GOT3 (cell line): ENCODE data around the gene CD200R1.

ENCODE experiments used
- DNase-seq: peaks from one replicate; lab custom pipeline; 2025; ENCODE audit warnings: mixed read lengths; lab: John Stamatoyannopoulos, UW

Gene CD200R1

DNA sequence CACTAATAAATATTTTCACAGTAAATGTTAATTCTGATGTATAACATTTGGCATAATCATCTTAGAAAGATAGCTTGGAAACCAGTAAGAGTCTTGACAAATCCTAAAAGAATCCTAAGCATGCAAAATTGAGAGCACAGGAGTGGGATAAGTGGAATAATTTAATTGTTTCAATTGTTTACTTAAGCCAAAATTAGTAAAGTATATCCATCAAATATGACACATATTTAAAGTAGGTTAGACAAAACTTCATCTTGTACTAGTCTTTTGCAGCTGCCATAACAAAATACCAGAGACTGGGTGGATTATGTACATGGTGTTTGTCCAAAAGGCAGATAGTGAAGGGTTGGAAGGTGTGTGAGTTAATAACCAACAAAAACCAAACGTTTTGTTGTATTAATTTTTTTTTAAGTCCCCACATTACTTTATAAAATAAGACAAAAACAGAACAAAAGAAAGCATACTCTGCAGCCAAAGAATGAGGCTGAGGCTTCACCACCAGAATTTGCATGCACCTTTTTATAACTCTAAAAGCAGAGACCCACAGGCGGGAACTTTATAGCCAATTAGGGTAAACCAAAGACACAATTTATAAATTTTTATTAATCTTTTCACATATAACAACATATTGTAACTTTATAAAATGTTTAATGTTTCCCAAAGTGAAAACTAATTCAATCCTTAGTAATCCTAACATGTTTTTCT, 86.4 kb downstream of the CD200R1 start:
- DNase-seq = no peak

DNA sequence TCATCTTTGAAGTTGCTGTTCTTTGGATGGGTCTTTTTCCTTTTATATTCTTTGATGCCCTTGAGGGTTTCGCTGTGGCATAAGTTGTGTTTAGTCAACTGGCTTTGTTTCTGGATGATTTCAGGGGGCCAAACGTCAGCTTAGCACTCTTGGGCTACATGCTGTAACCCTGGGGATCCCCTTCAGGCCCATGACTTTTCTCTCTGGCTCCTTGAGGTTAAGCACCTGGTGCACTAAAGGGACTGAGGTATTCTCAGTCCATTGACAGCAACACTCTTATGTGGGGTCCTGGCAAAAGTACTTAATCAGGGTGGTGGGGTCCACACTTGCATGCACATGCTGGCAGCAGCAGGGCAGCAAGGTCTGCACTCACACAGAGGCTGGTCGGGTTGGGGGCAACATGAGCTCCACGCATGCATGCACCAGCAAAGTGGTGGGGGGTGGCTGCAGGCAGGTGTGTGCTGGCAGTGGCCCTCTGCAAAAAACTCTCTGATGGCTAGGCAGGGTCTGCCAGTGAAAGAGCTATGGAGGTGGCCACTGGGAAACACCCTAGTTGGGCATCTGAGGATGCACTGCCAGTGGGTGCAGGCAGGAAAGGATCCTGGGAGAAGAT, 90.1 kb downstream of the CD200R1 start:
- DNase-seq = no peak

DNA sequence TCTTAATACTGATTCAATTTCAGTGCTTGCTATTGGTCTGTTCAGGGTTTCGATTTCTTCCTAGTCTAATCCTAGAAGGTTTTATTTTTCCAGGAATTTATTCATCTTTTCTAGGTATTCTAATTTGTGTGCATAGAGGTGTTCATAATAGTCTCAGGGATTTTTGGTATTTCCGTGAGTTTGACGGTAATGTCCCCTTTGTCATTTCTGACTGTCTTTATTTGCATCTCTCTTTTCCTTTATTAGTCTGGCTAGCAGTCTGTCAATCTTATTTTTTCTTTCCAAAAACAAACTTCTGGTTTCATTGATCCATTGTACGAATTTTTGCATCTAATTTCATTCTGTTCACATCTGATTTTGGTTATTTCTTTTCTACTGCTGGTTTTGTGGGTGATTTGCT, 93.0 kb downstream of the CD200R1 start:
- no peak for DNase-seq

GRCh38 chr3:112875561-112875960, 99.3 kb downstream of the CD200R1 start:
- no peak for DNase-seq

GRCh38 chr3:112874725-112875124, 100.2 kb downstream of the CD200R1 start:
- DNase-seq = no peak

GRCh38 chr3:112873632-112874031, 101.3 kb downstream of the CD200R1 start:
- DNase-seq = no peak

DNA sequence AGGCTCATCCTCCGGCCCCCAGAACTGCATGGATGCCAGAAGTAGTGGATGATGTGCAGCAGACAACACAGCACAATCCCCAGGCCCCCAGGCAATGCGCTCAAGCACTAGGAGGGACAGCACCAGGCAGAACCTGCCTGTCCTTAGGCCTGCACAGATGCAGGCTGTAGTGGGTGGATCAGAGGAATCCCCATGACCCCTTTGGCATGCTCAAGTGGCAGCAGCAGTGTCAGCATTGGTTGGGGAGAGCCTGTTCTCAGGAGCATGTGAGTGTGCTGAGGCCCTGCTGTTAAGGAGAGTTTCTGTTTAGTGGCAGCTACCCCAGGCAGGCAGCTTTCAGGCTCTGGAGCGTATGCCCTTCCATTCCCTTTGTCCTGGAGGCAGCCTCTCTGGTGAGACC, 103.2 kb downstream of the CD200R1 start:
- DNase-seq = no peak
